HCT116 (cell line): ENCODE measurements around the gene PDHX. TPM values are rescaled to one million over a fixed set of nuclear protein-coding genes. Genes with fewer than 3 reads are reported as not detected.

Source experiments
- ATAC-seq: fragments of 200-7000 bp; cut with Tn5 transposase; 2 replicates; pipeline ENCODE4 v1.9.1; 2020; ENCODE audit warnings: mild to moderate bottlenecking, moderate library complexity
- BruUV-seq: library from RNA; stranded (reverse); fragments of 400-500 nt; replicated peaks from 2 replicates; lab custom pipeline; 2021; lab: Mats Ljungman, UMichigan
- CTCF ChIA-PET: fragments of 300-600 bp; sonication (Branson Sonifier 250); formaldehyde crosslinking; loops from one replicate; lab custom pipeline; 2021; ENCODE audit warnings: antibody characterized with exemption; lab: Charles Lee
- POLR2A ChIA-PET: fragments of 300-600, 350-600 bp; sonication (Branson Sonifier 250); formaldehyde crosslinking; loops from one replicate; lab custom pipeline; 2021; ENCODE audit warnings: antibody characterized with exemption; lab: Charles Lee
- RAD21 ChIA-PET, 2 experiments: fragments of 300-600 bp; sonication (Branson Sonifier 250); formaldehyde crosslinking; loops; one replicate each; lab custom pipeline; 2023; ENCODE audit warnings: low total read pairs in 2 of 2; ENCODE audit not compliant: uncharacterized antibody in 2 of 2, unreplicated experiment in 2 of 2, low non-redundant PET in 1 of 2; lab: Charles Lee
- DNase-seq: peaks from one replicate; pipeline ENCODE4 v3.0.0-alpha.2; 2010; ENCODE audit warnings: low read depth, low spot score
- H2AFZ ChIP-seq: fragments of 200-600 bp; shearing (Covaris generic), sonication (generic); 2 replicates; pipeline ENCODE4 v1.6.1; 2017; ENCODE audit warnings: low read depth, mixed run types, mixed read lengths, antibody characterized with exemption, low read length; ENCODE audit not compliant: poor library complexity, severe bottlenecking
- H3K27ac ChIP-seq: 2 replicates; pipeline ENCODE4 v1.5.1; 2012; ENCODE audit warnings: low read depth, low read length
- H3K27me3 ChIP-seq: fragments of 200-600 bp; sonication (generic); 2 replicates; pipeline ENCODE4 v1.6.1; 2016; ENCODE audit warnings: mixed run types, low read length, mixed read lengths; ENCODE audit not compliant: insufficient read depth
- H3K36me3 ChIP-seq, 2 experiments: fragments of 200-500 bp in 1 of 2; fragments of 200-600 bp in 1 of 2; sonication (Bioruptor generic) in 1 of 2; sonication (generic) in 1 of 2; 2 replicates each; pipeline versions ENCODE4 v1.5.1 to v1.6.1; 2014 to 2016; ENCODE audit warnings: low read length in 2 of 2, inconsistent platforms in 1 of 2, mixed read lengths in 1 of 2, mixed run types in 1 of 2; ENCODE audit not compliant: insufficient read depth in 2 of 2, control insufficient read depth in 1 of 2
- H3K4me1 ChIP-seq, 2 experiments: fragments of 200-600 bp in 1 of 2; sonication (generic) in 1 of 2; 2 replicates each; pipeline versions ENCODE4 v1.5.1 to v1.6.1; 2012 to 2017; ENCODE audit warnings: low read length in 2 of 2, inconsistent platforms in 1 of 2, mild to moderate bottlenecking in 1 of 2, mixed read lengths in 1 of 2, mixed run types in 1 of 2, moderate library complexity in 1 of 2; ENCODE audit not compliant: insufficient read depth in 2 of 2, control insufficient read depth in 1 of 2
- H3K4me2 ChIP-seq: fragments of 200-600 bp; sonication (generic); 2 replicates; pipeline ENCODE4 v1.6.1; 2017; ENCODE audit warnings: mixed run types, low read length, mixed read lengths
- H3K4me3 ChIP-seq, 2 experiments: fragments of 200-600 bp in 1 of 2; sonication (generic) in 1 of 2; replicated peaks in 1 of 2; 2 replicates each; pipeline ENCODE4 v1.5.1; 2011 to 2016; ENCODE audit warnings: low read length in 2 of 2, control low read depth in 1 of 2, low read depth in 1 of 2, mild to moderate bottlenecking in 1 of 2, mixed read lengths in 1 of 2, mixed run types in 1 of 2
- H3K79me2 ChIP-seq: fragments of 200-600 bp; sonication (generic); 2 replicates; pipeline ENCODE4 v1.6.1; 2017; ENCODE audit warnings: mild to moderate bottlenecking, mixed run types, low read length, moderate library complexity, mixed read lengths; ENCODE audit not compliant: insufficient read depth
- H3K9ac ChIP-seq: fragments of 200-600 bp; sonication (generic); 2 replicates; pipeline ENCODE4 v1.6.1; 2016; ENCODE audit warnings: low read length, mixed read lengths
- H3K9me2 ChIP-seq: fragments of 200-600 bp; sonication (generic), shearing (Covaris generic); 2 replicates; pipeline ENCODE4 v1.6.1; 2017; ENCODE audit warnings: mixed run types, mild to moderate bottlenecking, moderate library complexity; ENCODE audit not compliant: insufficient read depth
- H3K9me3 ChIP-seq, 2 experiments: fragments of 200-500 bp in 1 of 2; fragments of 200-600 bp in 1 of 2; sonication (Bioruptor generic) in 1 of 2; sonication (generic) in 1 of 2; 2 replicates each; pipeline ENCODE4 v1.6.1; 2014 to 2017; ENCODE audit warnings: low read length in 2 of 2, mixed read lengths in 2 of 2, inconsistent platforms in 1 of 2, low read depth in 1 of 2, mild to moderate bottlenecking in 1 of 2, mixed run types in 1 of 2, moderate library complexity in 1 of 2; ENCODE audit not compliant: control insufficient read depth in 1 of 2, insufficient read depth in 1 of 2
- H4K20me1 ChIP-seq: fragments of 200-600 bp; sonication (generic), shearing (Covaris generic); 2 replicates; pipeline ENCODE4 v1.6.1; 2017; ENCODE audit warnings: mixed run types, mild to moderate bottlenecking, moderate library complexity; ENCODE audit not compliant: insufficient read depth
- ATF3 ChIP-seq: IDR thresholded peaks from 2 replicates; pipeline ENCODE4 v1.6.1; 2012
- CBX3 ChIP-seq: IDR thresholded peaks from 2 replicates; pipeline ENCODE4 v1.6.1; 2012; ENCODE audit warnings: low read depth
- CEBPB ChIP-seq: IDR thresholded peaks from 2 replicates; pipeline ENCODE4 v1.6.1; 2012; ENCODE audit warnings: low read depth
- CTCF ChIP-seq, 3 experiments: fragments of 200-600 bp in 1 of 3; sonication (generic) in 1 of 3; IDR thresholded peaks in 2 of 3; conservative IDR thresholded peaks in 1 of 3; 2 replicates each; pipeline ENCODE4 v1.5.1; 2012 to 2017; ENCODE audit warnings: low read depth in 2 of 3, low read length in 2 of 3, antibody characterized with exemption in 1 of 3, borderline replicate concordance in 1 of 3, control low read depth in 1 of 3, mild to moderate bottlenecking in 1 of 3, mixed read lengths in 1 of 3, mixed run types in 1 of 3, moderate library complexity in 1 of 3; ENCODE audit not compliant: insufficient read depth in 1 of 3
- EGR1 ChIP-seq: IDR thresholded peaks from 2 replicates; pipeline ENCODE4 v1.6.1; 2012; ENCODE audit warnings: low read depth
- ELF1 ChIP-seq: IDR thresholded peaks from 2 replicates; pipeline ENCODE4 v1.6.1; 2012; ENCODE audit warnings: low read depth, borderline replicate concordance
- EZH2phosphoT487 ChIP-seq: fragments of 200-600 bp; IDR thresholded peaks from 2 replicates; pipeline ENCODE4 v1.6.1; 2018; ENCODE audit warnings: antibody characterized with exemption, borderline replicate concordance
- FOSL1 ChIP-seq: IDR thresholded peaks from 2 replicates; pipeline ENCODE4 v1.6.1; 2012; ENCODE audit warnings: low read depth
- JUND ChIP-seq: IDR thresholded peaks from 2 replicates; pipeline ENCODE4 v1.6.1; 2012
- MAX ChIP-seq: IDR thresholded peaks from 2 replicates; pipeline ENCODE4 v1.6.1; 2012
- POLR2A ChIP-seq: IDR thresholded peaks from 2 replicates; pipeline ENCODE4 v1.7.0; 2011; ENCODE audit warnings: borderline replicate concordance; ENCODE audit not compliant: insufficient read depth, insufficient read length; ENCODE audit errors: extremely low read depth
- POLR2AphosphoS5 ChIP-seq: IDR thresholded peaks from 2 replicates; pipeline ENCODE4 v1.6.1; 2011; ENCODE audit warnings: mild to moderate bottlenecking, low read depth, low read length, moderate library complexity
- RAD21 ChIP-seq: IDR thresholded peaks from 2 replicates; pipeline ENCODE4 v1.6.1; 2012; ENCODE audit warnings: low read depth, mild to moderate bottlenecking
- REST ChIP-seq: IDR thresholded peaks from 2 replicates; pipeline ENCODE4 v1.6.1; 2012; ENCODE audit warnings: low read depth
- SIN3A ChIP-seq: IDR thresholded peaks from 2 replicates; pipeline ENCODE4 v1.6.1; 2012; ENCODE audit warnings: low read depth
- SRF ChIP-seq: IDR thresholded peaks from 2 replicates; pipeline ENCODE4 v1.6.1; 2012; ENCODE audit warnings: low read depth
- TCF7L2 ChIP-seq: IDR thresholded peaks from 2 replicates; pipeline ENCODE4 v1.7.0; 2011; ENCODE audit warnings: borderline replicate concordance, inconsistent platforms; ENCODE audit not compliant: insufficient read depth, insufficient read length; ENCODE audit errors: extremely low read depth
- ZBTB33 ChIP-seq: IDR thresholded peaks from 2 replicates; pipeline ENCODE4 v1.6.1; 2011; ENCODE audit warnings: mild to moderate bottlenecking, low read length, moderate library complexity; ENCODE audit not compliant: insufficient replicate concordance; ENCODE audit errors: extremely low read depth
- ZFX ChIP-seq: fragments of 450-650 bp; IDR thresholded peaks from 2 replicates; pipeline ENCODE4 v1.6.1; 2017
- intact Hi-C: fragments of 100-400 bp; cut with micrococcal nuclease; formaldehyde crosslinking; loops from 2 replicates; pipeline ENCODE4 v1.10.0; 2022
- total RNA-seq: library from RNA; stranded (reverse); gene quantifications from one replicate; pipeline ENCODE4 v1.2.1, GENCODE V29; 2021; ENCODE audit not compliant: unreplicated experiment

The PDHX gene
- total RNA-seq, 1 experiment from 2014 or later = 36.6 TPM

GRCh38 chr11:34911676-34912075 is 4.7 kb upstream of the PDHX start:
- ChIA-PET POLR2A (no interaction called here), CTCF (no interaction called here), RAD21 (interaction anchor here in 1 of 2 experiments (0.8 kb wide), 1 partner anchor 12 kb away, joined by 3 read pairs; no protein-coding TSS in a partner anchor)
- TF ChIP-seq POLR2A (no peak), RAD21 (no peak), ATF3 (no peak), FOSL1 (no peak), POLR2AphosphoS5 (no peak), TCF7L2 (no peak), SIN3A (no peak), EZH2phosphoT487 (no peak), ZBTB33 (no peak), CTCF (IDR thresholded peaks at IDR 0.05 in 2 of 3, conservative IDR thresholded peaks at IDR 0.05 in 1 of 3; ENCODE audit: borderline replicate concordance in 1 of 3, insufficient read depth in 1 of 3, low read depth in 2 of 3, low read length in 2 of 3) (no peak), CEBPB (no peak), ELF1 (no peak), EGR1 (no peak), JUND (no peak), MAX (no peak), REST (no peak), ZFX (no peak), CBX3 (no peak), SRF (no peak)
- Histone ChIP-seq H3K27ac (no peak overlapping the region), H3K9ac (no peak overlapping the region), H3K4me3 (no peak overlapping the region), H2AFZ (no peak overlapping the region), H3K36me3 (no peaks in the 10 kb centered on the region; a peak in 1 of 4 replicates), H3K27me3 (no peaks in the 10 kb centered on the region), H3K4me1 (peaks cover 5 to 16% of the 10 kb centered on the region in 2 experiments; a peak in 3 of 4 replicates), H4K20me1 (no peaks in the 10 kb centered on the region), H3K9me3 (peaks cover 0 to 5% of the 10 kb centered on the region in 2 experiments; a peak in 1 of 4 replicates), H3K79me2 (peaks cover 45% of the 10 kb centered on the region), H3K9me2 (no peaks in the 10 kb centered on the region), H3K4me2 (no peak overlapping the region)
- ATAC-seq = no peak
- DNase-seq = no peak
- BruUV-seq = no TSS peak
- intact Hi-C loops = no loop called here
